Upper lobe of left lung (tissue), 6 donors: ENCODE data around the gene MPRIP. TPM values are rescaled to one million over a fixed set of nuclear protein-coding genes. Genes with fewer than 3 reads are reported as not detected.
A peak's percentile ranks its signal among the peaks of the same experiment; 100 is the strongest.

Source experiments
- ATAC-seq, 2 donors: fragments of 200-7000 bp; cut with Tn5 transposase; one replicate each; pipeline ENCODE4 v1.9.1; 2022; ENCODE audit warnings: mild to moderate bottlenecking in 2 of 2, moderate library complexity in 2 of 2; ENCODE audit not compliant: low FRiP score in 2 of 2
- DNase-seq, 2 donors: peaks; one replicate each; pipeline ENCODE4 v3.0.0-alpha.2; 2019 to 2020
- H3K27ac ChIP-seq, 4 donors: fragments of 200-600 bp; sonication (generic); one replicate each; pipeline ENCODE4 v1.5.1; 2016 to 2019
- H3K27me3 ChIP-seq, 4 donors: fragments of 200-600 bp; sonication (generic); one replicate each; pipeline ENCODE4 v1.5.1; 2017 to 2019
- H3K36me3 ChIP-seq, 4 donors: fragments of 200-600 bp; sonication (generic); one replicate each; pipeline ENCODE4 v1.5.1; 2016 to 2019
- H3K4me1 ChIP-seq, 4 donors: fragments of 200-600 bp; sonication (generic); one replicate each; pipeline ENCODE4 v1.5.1; 2018 to 2019
- H3K4me3 ChIP-seq, 4 donors: fragments of 200-600 bp; sonication (generic); one replicate each; pipeline ENCODE4 v1.5.1; 2017 to 2019; ENCODE audit warnings: mild to moderate bottlenecking in 2 of 4, moderate library complexity in 1 of 4
- H3K9me3 ChIP-seq, 4 donors: fragments of 200-600 bp; sonication (generic); one replicate each; pipeline ENCODE4 v1.5.1; 2018 to 2019
- EP300 ChIP-seq, 4 donors: sonication (generic); formaldehyde crosslinking; IDR thresholded peaks; one replicate each; pipeline ENCODE4 v1.5.1; 2017; ENCODE audit warnings: antibody characterized with exemption in 4 of 4, control low read depth in 2 of 4
- POLR2A ChIP-seq, 4 donors: fragments of 450-650 bp; IDR thresholded peaks; one replicate each; pipeline ENCODE4 v1.5.1; 2016 to 2017; ENCODE audit warnings: antibody characterized with exemption in 4 of 4, mild to moderate bottlenecking in 2 of 4
- POLR2AphosphoS5 ChIP-seq, 2 donors: sonication (generic); formaldehyde crosslinking; IDR thresholded peaks; one replicate each; pipeline ENCODE4 v1.5.1; 2017; ENCODE audit warnings: antibody characterized with exemption in 2 of 2
- WGBS, 2 donors: methylation state at CpG; one replicate each; pipeline ENCODE4 v1.1.5; 2017 to 2018; 5-methylcytosine and 5-hydroxymethylcytosine counted together
- total RNA-seq, 6 donors: library from RNA; depleted of rRNA in 4 of 6; stranded (reverse); fragments of >200 nt in 4 of 6; gene quantifications; one replicate each; pipeline versions ENCODE4 v1.1.0 to v1.2.1, GENCODE V29; 2016 to 2021
- TF ChIP-seq, protein P1 (sequence below), 6 experiments: fragments of 450-650 bp in 4 of 6; fragments of 200-600 bp in 2 of 6; sonication (generic) in 2 of 6; IDR thresholded peaks; one replicate each; pipeline ENCODE4 v1.5.1; 2016 to 2019; ENCODE audit warnings: antibody characterized with exemption in 6 of 6
- donor health status: DM: no; HTN: no; CAD: no; lungs with moderate emphysema.
- donor health status: DM: no; HTN: yes; CAD: no; lungs with severe emphysema.

The MPRIP gene
- total RNA-seq, 6 donors from 2014 or later, result 201 to 380 (median 285) TPM

GRCh38 chr17:17151055-17151454 is 108.8 kb downstream of the MPRIP start:
- H3K4me1 ChIP-seq, result peaks cover 12 to 21% (median 18%) of the 10 kb centered on the region in 4 donors
- H3K36me3 ChIP-seq, result peaks cover 27 to 94% (median 70%) of the 10 kb centered on the region in 4 donors
- DNase-seq, result no peak
- H3K4me3 ChIP-seq, result no peak overlapping the region
- WGBS, 2 donors, result 93 to 98% methylated on average over 5 of the region's 5 CpGs
- no peaks in the 10 kb centered on the region for H3K27me3 ChIP-seq
- TF ChIP-seq, protein P1, sequence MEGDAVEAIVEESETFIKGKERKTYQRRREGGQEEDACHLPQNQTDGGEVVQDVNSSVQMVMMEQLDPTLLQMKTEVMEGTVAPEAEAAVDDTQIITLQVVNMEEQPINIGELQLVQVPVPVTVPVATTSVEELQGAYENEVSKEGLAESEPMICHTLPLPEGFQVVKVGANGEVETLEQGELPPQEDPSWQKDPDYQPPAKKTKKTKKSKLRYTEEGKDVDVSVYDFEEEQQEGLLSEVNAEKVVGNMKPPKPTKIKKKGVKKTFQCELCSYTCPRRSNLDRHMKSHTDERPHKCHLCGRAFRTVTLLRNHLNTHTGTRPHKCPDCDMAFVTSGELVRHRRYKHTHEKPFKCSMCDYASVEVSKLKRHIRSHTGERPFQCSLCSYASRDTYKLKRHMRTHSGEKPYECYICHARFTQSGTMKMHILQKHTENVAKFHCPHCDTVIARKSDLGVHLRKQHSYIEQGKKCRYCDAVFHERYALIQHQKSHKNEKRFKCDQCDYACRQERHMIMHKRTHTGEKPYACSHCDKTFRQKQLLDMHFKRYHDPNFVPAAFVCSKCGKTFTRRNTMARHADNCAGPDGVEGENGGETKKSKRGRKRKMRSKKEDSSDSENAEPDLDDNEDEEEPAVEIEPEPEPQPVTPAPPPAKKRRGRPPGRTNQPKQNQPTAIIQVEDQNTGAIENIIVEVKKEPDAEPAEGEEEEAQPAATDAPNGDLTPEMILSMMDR (IDR thresholded peaks at IDR 0.05), result no peak
- ATAC-seq, result no peak
- H3K27ac ChIP-seq, result peak overlapping the region in 3 of 4 donors; percentile 14 to 76 (median 57)
- H3K9me3 ChIP-seq, result no peaks in the 10 kb centered on the region

GRCh38 chr17:17151541-17151940 is 109.3 kb downstream of the MPRIP start:
- H3K27ac ChIP-seq, result peak overlapping the region; percentile 14 to 76 (median 38)
- no peaks in the 10 kb centered on the region for H3K27me3 ChIP-seq
- DNase-seq (no peak), ATAC-seq (peak in 1 of 2 donors; percentile 1)
- TF ChIP-seq POLR2A (IDR thresholded peaks at IDR 0.05), result no peak
- 88 to 100% methylated on average over 3 of the region's 3 CpGs for WGBS, 2 donors
- H3K9me3 ChIP-seq, result no peaks in the 10 kb centered on the region
- H3K4me3 ChIP-seq, result no peak overlapping the region
- H3K4me1 ChIP-seq, result peaks cover 12 to 21% (median 18%) of the 10 kb centered on the region in 4 donors
- H3K36me3 ChIP-seq, result peaks cover 22 to 94% (median 70%) of the 10 kb centered on the region in 4 donors

GRCh38 chr17:17151962-17152361 is 109.7 kb downstream of the MPRIP start:
- Histone ChIP-seq H3K36me3 (peaks cover 20 to 94% (median 70%) of the 10 kb centered on the region in 4 donors), H3K4me1 (peaks cover 12 to 21% (median 18%) of the 10 kb centered on the region in 4 donors), H3K9me3 (no peaks in the 10 kb centered on the region), H3K27ac (peak overlapping the region; percentile 19 to 76 (median 48)), H3K4me3 (no peak overlapping the region), H3K27me3 (no peaks in the 10 kb centered on the region)
- ATAC-seq, result peak; percentile 64 to 81
- 33 to 55% methylated on average over 3 to 8 of the region's 8 CpGs for WGBS, 2 donors
- peak in 1 of 2 donors; percentile 69 for DNase-seq
- TF ChIP-seq, protein P1 (IDR thresholded peaks at IDR 0.05), result no peak
- TF ChIP-seq POLR2AphosphoS5 (IDR thresholded peaks at IDR 0.05) (no peak), POLR2A (IDR thresholded peaks at IDR 0.05) (no peak), EP300 (IDR thresholded peaks at IDR 0.05) (no peak)

DNA sequence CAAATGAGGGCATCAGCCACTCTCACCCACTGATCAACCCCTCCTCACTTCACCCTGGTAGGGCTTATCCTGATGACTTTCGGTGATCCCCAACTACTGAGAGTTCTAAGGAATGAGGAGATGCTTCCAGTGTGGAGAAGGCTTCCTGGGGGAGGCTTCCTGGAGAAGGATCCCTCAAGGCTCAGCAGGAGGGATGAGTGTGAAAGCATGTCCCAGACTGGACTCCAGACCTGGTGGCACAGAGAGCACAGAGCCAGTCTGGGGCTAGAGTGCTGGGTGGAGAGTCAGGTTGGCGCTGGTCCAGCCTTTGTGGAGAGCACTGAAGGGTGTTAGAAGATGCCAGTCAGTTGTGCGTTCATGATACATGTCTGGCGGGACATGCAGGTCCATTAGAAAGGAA is 110.1 kb downstream of the MPRIP start:
- no peak for ATAC-seq

GRCh38 chr17:17153071-17153470 is 110.8 kb downstream of the MPRIP start:
- peaks cover 12 to 21% (median 18%) of the 10 kb centered on the region in 4 donors for H3K4me1 ChIP-seq
- ATAC-seq (no peak), DNase-seq (no peak)
- WGBS, 2 donors, result 75 to 78% methylated on average over 2 to 9 of the region's 9 CpGs
- H3K4me3 ChIP-seq, result no peak overlapping the region
- H3K27ac ChIP-seq, result peak overlapping the region in 1 of 4 donors; percentile 76
- H3K9me3 ChIP-seq, result no peaks in the 10 kb centered on the region
- H3K36me3 ChIP-seq, result peaks cover 12 to 94% (median 72%) of the 10 kb centered on the region in 4 donors
- no peaks in the 10 kb centered on the region for H3K27me3 ChIP-seq
- TF ChIP-seq POLR2AphosphoS5 (IDR thresholded peaks at IDR 0.05) (no peak), EP300 (IDR thresholded peaks at IDR 0.05) (no peak)

More for the DNA sequence above, 110.1 kb downstream of the MPRIP start:
- no peak for TF ChIP-seq POLR2A (IDR thresholded peaks at IDR 0.05)
- TF ChIP-seq, protein P1 (IDR thresholded peaks at IDR 0.05), result no peak
- Histone ChIP-seq H3K27ac (peak overlapping the region in 3 of 4 donors; percentile 40 to 76 (median 57)), H3K27me3 (no peaks in the 10 kb centered on the region), H3K4me1 (peaks cover 12 to 21% (median 18%) of the 10 kb centered on the region in 4 donors), H3K9me3 (no peaks in the 10 kb centered on the region), H3K4me3 (no peak overlapping the region), H3K36me3 (peaks cover 17 to 94% (median 70%) of the 10 kb centered on the region in 4 donors)
- DNase-seq, result no peak
- WGBS, 2 donors, result 71 to 72% methylated on average over 4 of the region's 4 CpGs

GRCh38 chr17:17153709-17154108 is 111.5 kb downstream of the MPRIP start:
- 84 to 92% methylated on average over 6 of the region's 7 CpGs for WGBS, 2 donors
- Histone ChIP-seq H3K9me3 (no peaks in the 10 kb centered on the region), H3K4me1 (peaks cover 12 to 21% (median 18%) of the 10 kb centered on the region in 4 donors), H3K27ac (peak overlapping the region in 1 of 4 donors; percentile 76), H3K36me3 (peaks cover 12 to 94% (median 77%) of the 10 kb centered on the region in 4 donors), H3K27me3 (no peaks in the 10 kb centered on the region), H3K4me3 (no peak overlapping the region)
- TF ChIP-seq, protein P1 (IDR thresholded peaks at IDR 0.05), result no peak
- TF ChIP-seq POLR2A (IDR thresholded peaks at IDR 0.05), result no peak
- no peak for TF ChIP-seq EP300 (IDR thresholded peaks at IDR 0.05)
- TF ChIP-seq POLR2AphosphoS5 (IDR thresholded peaks at IDR 0.05), result no peak
- ATAC-seq (no peak), DNase-seq (no peak)
